Esophagus (tissue), 2 donors: ENCODE measurements around the gene GRIN1. TPM values are rescaled to one million over a fixed set of nuclear protein-coding genes. Genes with fewer than 3 reads are reported as not detected.

ENCODE experiments used
- H3K27ac ChIP-seq, 2 donors: one replicate each; pipeline ENCODE4 v1.5.1; 2013; ENCODE audit warnings: low read depth in 2 of 2, mild to moderate bottlenecking in 2 of 2, inconsistent platforms in 1 of 2, low read length in 1 of 2, moderate library complexity in 1 of 2
- H3K27me3 ChIP-seq, 2 donors: one replicate each; pipeline ENCODE4 v1.6.1; 2013; ENCODE audit warnings: low read length in 2 of 2, control low read depth in 1 of 2, mild to moderate bottlenecking in 1 of 2; ENCODE audit not compliant: insufficient read depth in 2 of 2, control insufficient read depth in 1 of 2
- H3K36me3 ChIP-seq, 2 donors: one replicate each; pipeline ENCODE4 v1.6.1; 2013; ENCODE audit warnings: low read length in 1 of 2; ENCODE audit not compliant: control insufficient read depth in 2 of 2, insufficient read depth in 2 of 2
- H3K4me1 ChIP-seq, 2 donors: one replicate each; pipeline ENCODE4 v1.6.1; 2013; ENCODE audit warnings: low read length in 1 of 2; ENCODE audit not compliant: control insufficient read depth in 2 of 2, insufficient read depth in 2 of 2
- H3K4me3 ChIP-seq, 2 donors: one replicate each; pipeline ENCODE4 v1.5.1; 2013; ENCODE audit warnings: low read length in 2 of 2, mild to moderate bottlenecking in 2 of 2, low read depth in 1 of 2, moderate library complexity in 1 of 2
- H3K9me3 ChIP-seq, 2 donors: one replicate each; pipeline ENCODE4 v1.6.1; 2013; ENCODE audit warnings: mild to moderate bottlenecking in 2 of 2, low read depth in 1 of 2, low read length in 1 of 2, moderate library complexity in 1 of 2; ENCODE audit not compliant: control insufficient read depth in 2 of 2, insufficient read depth in 1 of 2
- WGBS, 2 donors: extraction: QIAGEN DNeasy Blood & Tissue Kit; methylation state at CpG; one replicate each; pipeline ENCODE4 v1.1.7; 2013; 5-methylcytosine and 5-hydroxymethylcytosine counted together
- polyA plus RNA-seq, 2 donors: library from polyadenylated mRNA; stranded (reverse); fragments of 200-250 nt; gene quantifications; one replicate each; pipeline ENCODE4 v1.2.3, GENCODE V29; 2013
- donor health status: healthy with polysubstance abuse.
- donor health status: Bipolar disorder and iron deficiency.

GRIN1 gene
- polyA plus RNA-seq, 2 donors: 0.06 to 0.14 TPM

- Histone ChIP-seq H3K27me3 (peaks cover 0 to 22% of the 10 kb centered on the region in 2 donors), H3K27ac (no peak overlapping the region), H3K9me3 (peaks cover 0 to 7% of the 10 kb centered on the region in 2 donors), H3K4me1 (peaks cover 0 to 7% of the 10 kb centered on the region in 2 donors), H3K4me3 (no peak overlapping the region), H3K36me3 (no peaks in the 10 kb centered on the region)
- WGBS, 2 donors: 3 to 5% methylated on average over 64 to 65 of the region's 65 CpGs
Measured at GRCh38 chr9:137156567-137157375, 17.8 kb downstream of the GRIN1 start.

GRCh38 chr9:137157618-137158415 lies 18.9 kb downstream of the GRIN1 start:
- 58 to 64% methylated on average over 19 of the region's 19 CpGs for WGBS, 2 donors
- Histone ChIP-seq H3K36me3 (no peaks in the 10 kb centered on the region), H3K4me1 (peaks cover 2 to 7% of the 10 kb centered on the region in 2 donors), H3K9me3 (peaks cover 0 to 7% of the 10 kb centered on the region in 2 donors), H3K27ac (no peak overlapping the region), H3K27me3 (peaks cover 0 to 26% of the 10 kb centered on the region in 2 donors), H3K4me3 (no peak overlapping the region)

- no peak overlapping the region for H3K4me3 ChIP-seq
- H3K9me3 ChIP-seq: peaks cover 0 to 3% of the 10 kb centered on the region in 2 donors
- no peaks in the 10 kb centered on the region for H3K36me3 ChIP-seq
- no peak overlapping the region for H3K27ac ChIP-seq
- peaks cover 2 to 11% of the 10 kb centered on the region in 2 donors for H3K4me1 ChIP-seq
- whole genome bisulfite sequencing, 2 donors: 30 to 32% methylated on average over 4 of the region's 4 CpGs
- peaks cover 0 to 29% of the 10 kb centered on the region in 2 donors for H3K27me3 ChIP-seq
Measured at GRCh38 chr9:137158625-137159024, 19.7 kb downstream of the GRIN1 start.

GRCh38 chr9:137159105-137160053 lies 20.4 kb downstream of the GRIN1 start:
- 34 to 38% methylated on average over 14 of the region's 14 CpGs for WGBS, 2 donors
- Histone ChIP-seq H3K9me3 (peaks cover 0 to 3% of the 10 kb centered on the region in 2 donors), H3K27ac (no peak overlapping the region), H3K4me3 (no peak overlapping the region), H3K36me3 (no peaks in the 10 kb centered on the region), H3K27me3 (peaks cover 3 to 36% of the 10 kb centered on the region in 2 donors), H3K4me1 (peaks cover 2 to 11% of the 10 kb centered on the region in 2 donors)

GRCh38 chr9:137160054-137160425 lies 21.1 kb downstream of the GRIN1 start:
- WGBS, 2 donors: 55 to 58% methylated on average over 17 of the region's 17 CpGs
- peaks cover 3 to 36% of the 10 kb centered on the region in 2 donors for H3K27me3 ChIP-seq
- H3K9me3 ChIP-seq: peaks cover 0 to 3% of the 10 kb centered on the region in 2 donors
- H3K27ac ChIP-seq: no peak overlapping the region
- H3K4me3 ChIP-seq: no peak overlapping the region
- H3K4me1 ChIP-seq: peaks cover 2 to 11% of the 10 kb centered on the region in 2 donors
- no peaks in the 10 kb centered on the region for H3K36me3 ChIP-seq

GRCh38 chr9:137160716-137161557 lies 22.0 kb downstream of the GRIN1 start:
- Histone ChIP-seq H3K4me1 (peaks cover 2 to 11% of the 10 kb centered on the region in 2 donors), H3K27ac (no peak overlapping the region), H3K4me3 (no peak overlapping the region), H3K9me3 (peaks cover 0 to 3% of the 10 kb centered on the region in 2 donors), H3K36me3 (no peaks in the 10 kb centered on the region), H3K27me3 (peaks cover 5 to 34% of the 10 kb centered on the region in 2 donors)
- 25 to 32% methylated on average over 44 to 56 of the region's 56 CpGs for WGBS, 2 donors

GRCh38 chr9:137161558-137162486 lies 22.9 kb downstream of the GRIN1 start:
- peaks cover 0 to 3% of the 10 kb centered on the region in 2 donors for H3K9me3 ChIP-seq
- no peak overlapping the region for H3K27ac ChIP-seq
- H3K4me1 ChIP-seq: peaks cover 2 to 6% of the 10 kb centered on the region in 2 donors
- H3K4me3 ChIP-seq: no peak overlapping the region
- no peaks in the 10 kb centered on the region for H3K36me3 ChIP-seq
- 5 to 8% methylated on average over 50 to 70 of the region's 71 CpGs for WGBS, 2 donors
- H3K27me3 ChIP-seq: peaks cover 10 to 38% of the 10 kb centered on the region in 2 donors
